Measurements from ENCODE around the gene ANKRD22.
"Not testable (repeated sequence)": the region's sequence is repeated elsewhere in the genome, so short reads cannot be mapped to it uniquely, and the experiment has no call there.

DNA sequence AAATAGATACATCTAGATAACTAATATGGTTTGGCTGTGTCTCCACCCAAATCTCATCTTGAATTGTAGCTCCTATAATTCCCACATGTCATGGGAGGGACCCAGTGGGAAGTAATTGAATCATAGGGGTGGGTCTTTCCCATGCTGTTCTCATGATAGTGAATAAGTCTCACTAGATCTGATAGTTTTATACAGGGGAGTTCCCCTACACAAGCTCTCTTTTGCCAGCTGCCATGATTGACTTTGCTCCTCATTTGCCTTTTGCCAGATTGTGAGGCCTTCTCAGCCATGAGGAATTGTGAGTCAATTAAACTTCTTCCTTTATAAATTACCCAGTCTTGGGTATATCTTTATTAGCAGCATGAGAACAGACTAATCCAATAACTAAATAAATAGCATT lies 14.0 kb downstream of the ANKRD22 start:
- not testable (repeated sequence) for TF ChIP-seq CTCF (IDR thresholded peaks at IDR 0.05; ENCODE audit: low read length); EZH2 (optimal IDR thresholded peaks at IDR 0.05; ENCODE audit: low read depth, low read length); EZH2phosphoT487 (IDR thresholded peaks at IDR 0.05; ENCODE audit: low read length)
